Neuronal stem cell (in vitro differentiated cells): Measurements from ENCODE around the gene RAPH1.

Experiments
- DNase-seq: peaks from one replicate; pipeline ENCODE4 v3.0.0-alpha.2; 2013; ENCODE audit warnings: low spot score
- H2AFZ ChIP-seq: one replicate; pipeline ENCODE4 v1.6.1; 2013; ENCODE audit warnings: mild to moderate bottlenecking, low read length, inconsistent platforms
- H2AK5ac ChIP-seq: 2 replicates; pipeline ENCODE4 v1.6.1; 2013; ENCODE audit warnings: low read depth, mild to moderate bottlenecking, inconsistent platforms, low read length, moderate library complexity, mixed read lengths
- H2BK120ac ChIP-seq: 2 replicates; pipeline ENCODE4 v1.6.1; 2013; ENCODE audit warnings: low read depth, mild to moderate bottlenecking, inconsistent platforms, low read length, moderate library complexity, mixed read lengths
- H2BK12ac ChIP-seq: one replicate; pipeline ENCODE4 v1.6.1; 2013; ENCODE audit warnings: low read length, inconsistent platforms
- H2BK15ac ChIP-seq: 2 replicates; pipeline ENCODE4 v1.6.1; 2013; ENCODE audit warnings: mild to moderate bottlenecking, low read length, inconsistent platforms, mixed read lengths
- H2BK5ac ChIP-seq: one replicate; pipeline ENCODE4 v1.6.1; 2013; ENCODE audit warnings: inconsistent platforms, mild to moderate bottlenecking, low read length, moderate library complexity
- H3K14ac ChIP-seq: one replicate; pipeline ENCODE4 v1.6.1; 2013; ENCODE audit warnings: low read length, inconsistent platforms
- H3K18ac ChIP-seq: 2 replicates; pipeline ENCODE4 v1.6.1; 2013; ENCODE audit warnings: low read length, inconsistent platforms
- H3K23ac ChIP-seq: 2 replicates; pipeline ENCODE4 v1.6.1; 2013; ENCODE audit warnings: low read depth, mild to moderate bottlenecking, mixed read lengths, low read length, inconsistent platforms; ENCODE audit not compliant: poor library complexity
- H3K27ac ChIP-seq: replicated peaks from 3 replicates; pipeline ENCODE4 v1.5.1; 2013; ENCODE audit warnings: low read length, inconsistent platforms
- H3K27me3 ChIP-seq, 3 experiments: 2 replicates each; pipeline ENCODE4 v1.6.1; 2013; ENCODE audit warnings: low read length in 3 of 3, mild to moderate bottlenecking in 2 of 3, inconsistent platforms in 1 of 3, low read depth in 1 of 3, mixed read lengths in 1 of 3, moderate library complexity in 1 of 3; ENCODE audit not compliant: control insufficient read depth in 3 of 3, insufficient read depth in 3 of 3
- H3K36me3 ChIP-seq, 2 donors: replicated peaks in 1 of 2; 2 replicates each; pipeline ENCODE4 v1.6.1; 2013; ENCODE audit warnings: low read length in 2 of 2; ENCODE audit not compliant: control insufficient read depth in 2 of 2, insufficient read depth in 2 of 2
- H3K4ac ChIP-seq: 2 replicates; pipeline ENCODE4 v1.6.1; 2013; ENCODE audit warnings: inconsistent platforms, mild to moderate bottlenecking, low read length, moderate library complexity
- H3K4me1 ChIP-seq, 2 donors: 1 replicate in 1 of 2; 2 replicates in 1 of 2; pipeline ENCODE4 v1.6.1; 2013; ENCODE audit warnings: low read length in 2 of 2, low read depth in 1 of 2; ENCODE audit not compliant: control insufficient read depth in 2 of 2, insufficient read depth in 1 of 2
- H3K4me2 ChIP-seq: one replicate; pipeline ENCODE4 v1.6.1; 2013; ENCODE audit warnings: mild to moderate bottlenecking, low read length, inconsistent platforms; ENCODE audit not compliant: insufficient read depth, poor library complexity, severe bottlenecking
- H3K4me3 ChIP-seq, 2 donors: 2 replicates each; pipeline ENCODE4 v1.5.1; 2013; ENCODE audit warnings: low read length in 2 of 2, mild to moderate bottlenecking in 2 of 2, inconsistent platforms in 1 of 2, moderate library complexity in 1 of 2
- H3K79me1 ChIP-seq: one replicate; pipeline ENCODE4 v1.6.1; 2013; ENCODE audit warnings: low read depth, mild to moderate bottlenecking, inconsistent platforms, low read length, moderate library complexity
- H3K9ac ChIP-seq: one replicate; pipeline ENCODE4 v1.6.1; 2013; ENCODE audit warnings: mild to moderate bottlenecking, low read depth, low read length, inconsistent platforms; ENCODE audit not compliant: poor library complexity
- H3K9me3 ChIP-seq, 2 donors: replicated peaks in 1 of 2; 2 replicates each; pipeline versions ENCODE3 to v1.6.1; 2013; ENCODE audit warnings: low read length in 2 of 2, mild to moderate bottlenecking in 2 of 2, inconsistent platforms in 1 of 2, low read depth in 1 of 2, mixed read lengths in 1 of 2, moderate library complexity in 1 of 2; ENCODE audit not compliant: control insufficient read depth in 2 of 2, insufficient read depth in 1 of 2
- H4K8ac ChIP-seq: one replicate; pipeline ENCODE4 v1.6.1; 2013; ENCODE audit warnings: low read depth, mild to moderate bottlenecking, inconsistent platforms, low read length, moderate library complexity
- H4K91ac ChIP-seq: one replicate; pipeline ENCODE4 v1.6.1; 2013; ENCODE audit warnings: low read length, low read depth, mild to moderate bottlenecking, inconsistent platforms; ENCODE audit not compliant: poor library complexity
- WGBS, 2 donors: extraction: QIAGEN DNeasy Blood & Tissue Kit; methylation state at CpG; one replicate each; pipeline ENCODE4 v1.1.7; 2013; ENCODE audit warnings: missing lambda C conversion rate in 2 of 2, mixed read lengths in 1 of 2; ENCODE audit not compliant: insufficient read length in 2 of 2, insufficient replicate concordance in 1 of 2; ENCODE audit errors: extremely low coverage in 2 of 2; 5-methylcytosine and 5-hydroxymethylcytosine counted together

RAPH1 gene

GRCh38 chr2:203471323-203471722 is 63.8 kb downstream of the RAPH1 start:
- Histone ChIP-seq H3K9ac (no peak overlapping the region), H3K18ac (no peak overlapping the region), H3K36me3 (peaks cover 0 to 2% of the 10 kb centered on the region in 2 donors), H2AK5ac (no peak overlapping the region), H2BK120ac (no peak overlapping the region), H4K8ac (no peak overlapping the region), H4K91ac (no peak overlapping the region), H2BK5ac (no peak overlapping the region), H3K4me2 (no peak overlapping the region), H3K14ac (no peak overlapping the region), H3K9me3 (no peaks in the 10 kb centered on the region), H3K27ac (no peak overlapping the region), H2BK12ac (no peak overlapping the region), H3K4me1 (no peaks in the 10 kb centered on the region), H2AFZ (no peak overlapping the region), H3K4me3 (no peak overlapping the region), H3K27me3 (no peaks in the 10 kb centered on the region), H2BK15ac (no peak overlapping the region), H3K79me1 (no peaks in the 10 kb centered on the region), H3K4ac (no peak overlapping the region), H3K23ac (no peak overlapping the region)
- DNase-seq = no peak
- WGBS, 2 donors = no CpG with 5 or more reads among the region's 5 CpGs

- H3K27me3 ChIP-seq = no peaks in the 10 kb centered on the region
- H4K91ac ChIP-seq = no peak overlapping the region
- no peak overlapping the region for H3K4me2 ChIP-seq
- no peaks in the 10 kb centered on the region for H3K79me1 ChIP-seq
- no peak overlapping the region for H3K4me3 ChIP-seq
- no peak overlapping the region for H3K27ac ChIP-seq
- H2BK5ac ChIP-seq = no peak overlapping the region
- no peak overlapping the region for H2BK12ac ChIP-seq
- no peaks in the 10 kb centered on the region for H3K9me3 ChIP-seq
- no peaks in the 10 kb centered on the region for H3K4me1 ChIP-seq
- no peak for DNase-seq
- no CpG with 5 or more reads among the region's 4 CpGs for WGBS, 2 donors
- H3K4ac ChIP-seq = no peak overlapping the region
- no peak overlapping the region for H4K8ac ChIP-seq
- no peak overlapping the region for H2AFZ ChIP-seq
- no peak overlapping the region for H2AK5ac ChIP-seq
- H3K18ac ChIP-seq = no peak overlapping the region
- no peak overlapping the region for H3K9ac ChIP-seq
- H3K14ac ChIP-seq = no peak overlapping the region
- H3K36me3 ChIP-seq = peaks cover 0 to under 1% of the 10 kb centered on the region in 2 donors
- H2BK15ac ChIP-seq = no peak overlapping the region
- H3K23ac ChIP-seq = no peak overlapping the region
- no peak overlapping the region for H2BK120ac ChIP-seq
Observed at GRCh38 chr2:203470371-203470770, 64.7 kb downstream of the RAPH1 start.

- Histone ChIP-seq H2BK5ac (no peak overlapping the region), H3K27me3 (no peaks in the 10 kb centered on the region), H3K23ac (no peak overlapping the region), H3K9me3 (no peaks in the 10 kb centered on the region), H3K79me1 (no peaks in the 10 kb centered on the region), H2AK5ac (no peak overlapping the region), H2BK120ac (no peak overlapping the region), H2AFZ (no peak overlapping the region), H3K4ac (no peak overlapping the region), H2BK12ac (no peak overlapping the region), H3K14ac (no peak overlapping the region), H3K36me3 (no peaks in the 10 kb centered on the region), H3K4me1 (no peaks in the 10 kb centered on the region), H3K4me2 (no peak overlapping the region), H4K91ac (no peak overlapping the region), H3K4me3 (no peak overlapping the region), H4K8ac (no peak overlapping the region), H3K9ac (no peak overlapping the region), H3K27ac (no peak overlapping the region), H3K18ac (no peak overlapping the region), H2BK15ac (no peak overlapping the region)
- DNase-seq = no peak
- WGBS, 2 donors = no CpG with 5 or more reads among the region's 1 CpG
Observed at GRCh38 chr2:203469546-203469945, 65.6 kb downstream of the RAPH1 start.

GRCh38 chr2:203463266-203463678 is 71.8 kb downstream of the RAPH1 start:
- H3K18ac ChIP-seq = no peak overlapping the region
- H3K23ac ChIP-seq = no peak overlapping the region
- no peak overlapping the region for H4K91ac ChIP-seq
- H3K27ac ChIP-seq = no peak overlapping the region
- H2AFZ ChIP-seq = no peak overlapping the region
- no peaks in the 10 kb centered on the region for H3K27me3 ChIP-seq
- no peak overlapping the region for H3K9ac ChIP-seq
- H3K4me3 ChIP-seq = no peak overlapping the region
- no peak overlapping the region for H2AK5ac ChIP-seq
- no peak overlapping the region for H3K14ac ChIP-seq
- H3K4ac ChIP-seq = no peak overlapping the region
- DNase-seq = no peak
- H3K9me3 ChIP-seq = no peaks in the 10 kb centered on the region
- peaks cover 3 to 31% of the 10 kb centered on the region in 2 donors for H3K36me3 ChIP-seq
- H3K4me1 ChIP-seq = no peaks in the 10 kb centered on the region
- no peak overlapping the region for H4K8ac ChIP-seq
- H3K4me2 ChIP-seq = no peak overlapping the region
- no peak overlapping the region for H2BK120ac ChIP-seq
- H2BK12ac ChIP-seq = no peak overlapping the region
- H2BK15ac ChIP-seq = no peak overlapping the region
- no peak overlapping the region for H2BK5ac ChIP-seq
- no peaks in the 10 kb centered on the region for H3K79me1 ChIP-seq
